IMR-90 (cell line): Measurements from ENCODE around the gene TMEM208. TPM values are rescaled to one million over a fixed set of nuclear protein-coding genes. Genes with fewer than 3 reads are reported as not detected.

Experiments used
- BHLHE40 ChIP-seq: fragments of 150-350 bp; IDR thresholded peaks from 2 replicates; pipeline ENCODE4 v1.6.1; 2016; ENCODE audit warnings: mild to moderate bottlenecking, low read depth, low read length
- NFE2L2 ChIP-seq: fragments of 150-350 bp; IDR thresholded peaks from 2 replicates; pipeline ENCODE4 v1.6.1; 2016; ENCODE audit warnings: low read depth, mild to moderate bottlenecking, low read length
- POLR2A ChIP-seq: IDR thresholded peaks from 2 replicates; pipeline ENCODE4 v1.6.1; 2012; ENCODE audit warnings: mild to moderate bottlenecking, low read depth, low read length
- polyA plus RNA-seq, 3 experiments: library from polyadenylated mRNA; depleted of rRNA; stranded (reverse); fragments of >200 nt; gene quantifications; 2 replicates each; pipeline ENCODE4 v1.2.3, GENCODE V29; 2012; ENCODE audit warnings: low replicate concordance in 1 of 3
- total RNA-seq: library from RNA; depleted of rRNA; stranded (reverse); fragments of >200 nt; gene quantifications from 2 replicates; pipeline ENCODE4 v1.2.3, GENCODE V29; 2012
- TF ChIP-seq, protein P1 (sequence below): conservative IDR thresholded peaks from 2 replicates; pipeline ENCODE4 v1.5.1; 2012; ENCODE audit warnings: mild to moderate bottlenecking, low read depth, low read length, improper control_type of control experiment

Gene TMEM208
- total and polyA plus RNA-seq, 2 of the 4 experiments (the other 2 are of a cell fraction) = 65.6 to 66.5 TPM

GRCh38 chr16:67249178-67250044 is 22.5 kb downstream of the TMEM208 start (continued):
- TF ChIP-seq, protein P1, sequence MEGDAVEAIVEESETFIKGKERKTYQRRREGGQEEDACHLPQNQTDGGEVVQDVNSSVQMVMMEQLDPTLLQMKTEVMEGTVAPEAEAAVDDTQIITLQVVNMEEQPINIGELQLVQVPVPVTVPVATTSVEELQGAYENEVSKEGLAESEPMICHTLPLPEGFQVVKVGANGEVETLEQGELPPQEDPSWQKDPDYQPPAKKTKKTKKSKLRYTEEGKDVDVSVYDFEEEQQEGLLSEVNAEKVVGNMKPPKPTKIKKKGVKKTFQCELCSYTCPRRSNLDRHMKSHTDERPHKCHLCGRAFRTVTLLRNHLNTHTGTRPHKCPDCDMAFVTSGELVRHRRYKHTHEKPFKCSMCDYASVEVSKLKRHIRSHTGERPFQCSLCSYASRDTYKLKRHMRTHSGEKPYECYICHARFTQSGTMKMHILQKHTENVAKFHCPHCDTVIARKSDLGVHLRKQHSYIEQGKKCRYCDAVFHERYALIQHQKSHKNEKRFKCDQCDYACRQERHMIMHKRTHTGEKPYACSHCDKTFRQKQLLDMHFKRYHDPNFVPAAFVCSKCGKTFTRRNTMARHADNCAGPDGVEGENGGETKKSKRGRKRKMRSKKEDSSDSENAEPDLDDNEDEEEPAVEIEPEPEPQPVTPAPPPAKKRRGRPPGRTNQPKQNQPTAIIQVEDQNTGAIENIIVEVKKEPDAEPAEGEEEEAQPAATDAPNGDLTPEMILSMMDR = no peak
- no peak for TF ChIP-seq POLR2A
- TF ChIP-seq NFE2L2 = no peak
- no peak for TF ChIP-seq BHLHE40
